GM12873 (cell line): ENCODE results near the gene CLSTN2.

Source experiments
- CTCF ChIP-seq: IDR thresholded peaks from 2 replicates; pipeline ENCODE4 v1.5.1; 2012; ENCODE audit warnings: low read depth, mild to moderate bottlenecking, moderate library complexity, low read length, control low read depth; ENCODE audit not compliant: insufficient read depth; ENCODE audit errors: missing control alignments

The CLSTN2 gene

GRCh38 chr3:140177943-140178342, 243.0 kb downstream of the CLSTN2 start:
- TF ChIP-seq CTCF = no peak

GRCh38 chr3:140178482-140178881, 243.5 kb downstream of the CLSTN2 start:
- TF ChIP-seq CTCF = no peak

- no peak for TF ChIP-seq CTCF
These were observed 245.6 kb downstream of the CLSTN2 start for GRCh38 chr3:140180603-140181002.

- no peak for TF ChIP-seq CTCF
These were observed 250.4 kb downstream of the CLSTN2 start for GRCh38 chr3:140185375-140185774.

GRCh38 chr3:140186421-140186920, 251.5 kb downstream of the CLSTN2 start:
- no peak for TF ChIP-seq CTCF

- no peak for TF ChIP-seq CTCF
These were observed 252.0 kb downstream of the CLSTN2 start for GRCh38 chr3:140187028-140187427.

- no peak for TF ChIP-seq CTCF
These were observed 252.8 kb downstream of the CLSTN2 start for GRCh38 chr3:140187656-140188221.
